Lower lobe of right lung (tissue), 2 donors: ENCODE results near the gene UBA6. TPM values are rescaled to one million over a fixed set of nuclear protein-coding genes. Genes with fewer than 3 reads are reported as not detected.

Experiments
- ATAC-seq, 2 donors: fragments of 200-7000 bp; cut with Tn5 transposase; one replicate each; pipeline ENCODE4 v1.9.1; 2020 to 2022; ENCODE audit warnings: mild to moderate bottlenecking in 2 of 2, moderate library complexity in 2 of 2
- DNase-seq: peaks from one replicate; pipeline ENCODE4 v3.0.0-alpha.2; 2020
- H3K27ac ChIP-seq: fragments of 200-600 bp; one replicate; pipeline ENCODE4 v1.8.0; 2022
- H3K27me3 ChIP-seq: fragments of 200-600 bp; one replicate; pipeline ENCODE4 v1.8.0; 2022; ENCODE audit warnings: low read depth
- H3K36me3 ChIP-seq: fragments of 200-600 bp; one replicate; pipeline ENCODE4 v1.8.0; 2022; ENCODE audit warnings: mild to moderate bottlenecking
- H3K4me1 ChIP-seq: fragments of 200-600 bp; one replicate; pipeline ENCODE4 v1.8.0; 2022
- H3K4me3 ChIP-seq: fragments of 200-600 bp; one replicate; pipeline ENCODE4 v1.8.0; 2022; ENCODE audit warnings: mild to moderate bottlenecking
- H3K9me3 ChIP-seq: fragments of 200-600 bp; one replicate; pipeline ENCODE4 v1.8.0; 2022
- intact Hi-C: fragments of 100-400 bp; cut with DNase I; formaldehyde crosslinking; loops from one replicate; pipeline ENCODE4 v1.11.0; 2022
- total RNA-seq: library from RNA; stranded (reverse); fragmentation: NEBNext Ultra II Directional; extraction: Animal tissue kit (Norgen Biotek cat#: 25700); gene quantifications from one replicate; pipeline ENCODE4 v1.2.1, GENCODE V29; 2021
- TF ChIP-seq, protein P1 (sequence below): fragments of 200-600 bp; IDR thresholded peaks from one replicate; pipeline ENCODE4 v1.8.0; 2022; ENCODE audit warnings: antibody characterized with exemption, mild to moderate bottlenecking
- donor health status: DM: no; HTN: yes; CAD: no; lungs with severe emphysema.

Gene UBA6
- total RNA-seq, 1 donor from 2014 or later = 54.4 TPM

DNA sequence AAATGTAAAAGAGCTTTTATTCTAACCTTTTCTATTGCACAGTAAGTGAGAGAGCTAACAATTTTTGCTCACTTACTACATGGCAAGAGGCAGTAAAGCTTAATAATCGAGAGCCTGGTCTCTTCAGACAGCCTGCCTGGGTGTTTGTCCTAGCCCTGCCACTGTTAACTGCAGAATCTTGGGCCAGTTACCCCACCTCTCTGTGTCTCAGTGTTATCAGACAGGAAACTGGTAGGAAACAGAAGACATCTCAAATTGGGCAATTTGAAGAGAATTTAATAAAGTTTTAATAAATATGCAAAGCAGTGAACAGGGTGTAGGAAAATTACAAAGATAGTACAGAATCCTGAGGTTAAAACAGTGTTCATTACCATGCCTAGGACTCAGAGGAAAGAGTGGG, 129.0 kb downstream of the UBA6 start:
- intact Hi-C loops = no loop called here
- no peak overlapping the region for H3K4me3 ChIP-seq
- no peak overlapping the region for H3K27ac ChIP-seq
- no peaks in the 10 kb centered on the region for H3K36me3 ChIP-seq
- TF ChIP-seq, protein P1, sequence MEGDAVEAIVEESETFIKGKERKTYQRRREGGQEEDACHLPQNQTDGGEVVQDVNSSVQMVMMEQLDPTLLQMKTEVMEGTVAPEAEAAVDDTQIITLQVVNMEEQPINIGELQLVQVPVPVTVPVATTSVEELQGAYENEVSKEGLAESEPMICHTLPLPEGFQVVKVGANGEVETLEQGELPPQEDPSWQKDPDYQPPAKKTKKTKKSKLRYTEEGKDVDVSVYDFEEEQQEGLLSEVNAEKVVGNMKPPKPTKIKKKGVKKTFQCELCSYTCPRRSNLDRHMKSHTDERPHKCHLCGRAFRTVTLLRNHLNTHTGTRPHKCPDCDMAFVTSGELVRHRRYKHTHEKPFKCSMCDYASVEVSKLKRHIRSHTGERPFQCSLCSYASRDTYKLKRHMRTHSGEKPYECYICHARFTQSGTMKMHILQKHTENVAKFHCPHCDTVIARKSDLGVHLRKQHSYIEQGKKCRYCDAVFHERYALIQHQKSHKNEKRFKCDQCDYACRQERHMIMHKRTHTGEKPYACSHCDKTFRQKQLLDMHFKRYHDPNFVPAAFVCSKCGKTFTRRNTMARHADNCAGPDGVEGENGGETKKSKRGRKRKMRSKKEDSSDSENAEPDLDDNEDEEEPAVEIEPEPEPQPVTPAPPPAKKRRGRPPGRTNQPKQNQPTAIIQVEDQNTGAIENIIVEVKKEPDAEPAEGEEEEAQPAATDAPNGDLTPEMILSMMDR = no peak
- H3K9me3 ChIP-seq = no peaks in the 10 kb centered on the region
- DNase-seq (no peak), ATAC-seq (no peak)
- no peaks in the 10 kb centered on the region for H3K4me1 ChIP-seq
- H3K27me3 ChIP-seq = no peaks in the 10 kb centered on the region

DNA sequence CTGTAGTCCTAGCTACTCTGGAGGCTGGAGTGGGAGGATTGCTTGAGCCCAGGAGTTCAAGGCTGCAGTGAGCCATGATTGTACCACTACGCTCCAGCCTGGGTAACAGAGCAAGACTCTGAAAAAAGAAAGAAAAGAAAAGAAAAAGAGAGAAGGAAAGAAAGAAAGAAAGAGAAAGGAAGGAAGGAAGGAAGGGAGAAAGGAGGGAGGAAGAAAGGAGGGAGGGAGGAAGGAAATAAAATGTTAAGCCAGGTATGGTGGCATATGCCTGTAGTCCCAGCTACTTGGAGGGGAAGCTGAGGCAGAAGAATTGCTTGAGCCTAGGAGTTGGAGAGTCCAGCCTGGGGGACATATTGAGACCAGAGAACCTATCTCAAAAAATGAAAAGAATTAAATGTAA, 130.4 kb downstream of the UBA6 start:
- TF ChIP-seq, protein P1 = no peak
- no peaks in the 10 kb centered on the region for H3K36me3 ChIP-seq
- H3K4me3 ChIP-seq = no peak overlapping the region
- H3K9me3 ChIP-seq = no peaks in the 10 kb centered on the region
- DNase-seq (no peak), ATAC-seq (no peak)
- intact Hi-C loops = no loop called here
- no peaks in the 10 kb centered on the region for H3K27me3 ChIP-seq
- H3K4me1 ChIP-seq = no peaks in the 10 kb centered on the region
- no peak overlapping the region for H3K27ac ChIP-seq

DNA sequence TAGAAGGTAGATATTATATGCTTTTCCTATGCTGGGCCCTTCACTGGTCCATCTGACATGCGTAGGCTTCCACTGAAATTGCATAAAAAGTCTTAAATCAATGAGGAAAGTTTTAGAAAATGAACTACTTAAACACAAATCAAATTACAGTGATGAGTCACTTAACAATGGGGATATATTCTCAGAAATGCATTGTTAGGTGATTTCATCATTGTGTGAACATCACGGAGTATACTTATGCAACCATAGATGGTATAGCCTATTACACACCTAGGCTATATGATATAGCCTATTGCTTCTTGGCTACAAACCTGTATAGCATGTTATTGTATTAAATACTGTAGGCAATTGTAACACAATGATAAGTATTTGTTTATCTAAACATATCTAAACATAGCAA, 132.1 kb downstream of the UBA6 start:
- Histone ChIP-seq H3K4me3 (no peak overlapping the region), H3K9me3 (no peaks in the 10 kb centered on the region), H3K4me1 (no peaks in the 10 kb centered on the region), H3K27me3 (no peaks in the 10 kb centered on the region), H3K36me3 (no peaks in the 10 kb centered on the region), H3K27ac (no peak overlapping the region)
- TF ChIP-seq, protein P1 = no peak
- no peak for DNase-seq
- ATAC-seq = no peak
- intact Hi-C loops = no loop called here

DNA sequence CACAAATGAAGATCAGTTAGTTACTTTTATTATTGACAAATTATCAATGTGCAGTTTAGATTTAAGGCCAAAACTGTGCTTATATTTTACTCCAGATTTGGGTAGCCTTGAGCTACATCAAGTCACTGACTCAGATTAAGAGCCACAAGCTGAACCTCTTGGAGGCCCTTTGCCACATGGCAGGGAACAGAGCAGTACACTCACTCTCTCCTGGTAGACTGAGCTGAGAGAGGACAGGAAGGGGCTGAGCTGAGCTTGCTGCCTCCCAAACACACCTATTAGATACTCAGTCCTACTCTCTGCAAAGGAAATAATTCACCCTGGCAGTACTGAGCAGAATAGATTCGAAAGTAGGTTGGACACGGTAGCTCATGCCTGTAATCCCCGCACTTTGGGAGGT, 134.6 kb downstream of the UBA6 start:
- H3K27me3 ChIP-seq = no peaks in the 10 kb centered on the region
- TF ChIP-seq, protein P1 = no peak
- no peak overlapping the region for H3K27ac ChIP-seq
- intact Hi-C loops = no loop called here
- DNase-seq (no peak), ATAC-seq (no peak)
- no peaks in the 10 kb centered on the region for H3K9me3 ChIP-seq
- no peaks in the 10 kb centered on the region for H3K4me1 ChIP-seq
- H3K4me3 ChIP-seq = no peak overlapping the region
- H3K36me3 ChIP-seq = no peaks in the 10 kb centered on the region

DNA sequence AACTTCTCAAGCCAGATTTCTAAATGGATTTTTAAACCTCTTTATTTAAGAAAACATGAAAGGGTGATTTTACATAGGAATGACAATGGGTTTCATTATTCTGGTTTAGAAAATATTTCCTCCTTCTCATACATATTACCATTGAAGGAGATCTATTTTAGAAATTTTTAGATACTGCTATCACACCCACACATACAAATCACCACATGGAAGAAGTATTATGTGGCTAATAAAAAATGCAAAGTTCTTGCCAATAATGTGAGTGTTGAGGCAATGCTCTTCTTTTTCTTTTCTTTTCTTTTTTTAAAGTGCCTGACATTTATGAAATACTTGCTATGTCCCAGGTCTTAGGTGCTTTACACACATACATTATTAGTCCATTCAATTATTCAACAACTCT, 135.7 kb downstream of the UBA6 start:
- intact Hi-C loops = no loop called here
- Histone ChIP-seq H3K27ac (no peak overlapping the region), H3K9me3 (no peaks in the 10 kb centered on the region), H3K4me3 (no peak overlapping the region), H3K36me3 (no peaks in the 10 kb centered on the region), H3K4me1 (no peaks in the 10 kb centered on the region), H3K27me3 (no peaks in the 10 kb centered on the region)
- TF ChIP-seq, protein P1 = no peak
- DNase-seq (no peak), ATAC-seq (no peak)

Other genes with a start within 250 kb of the UBA6 start
- gene CENPC, start 155.7 kb downstream of the UBA6 start, total RNA-seq = 27.4 TPM
- gene STAP1, start 142.4 kb downstream of the UBA6 start, total RNA-seq = 3.4 TPM
- not detected for gene GNRHR, start 53.2 kb upstream of the UBA6 start, total RNA-seq
- gene TMPRSS11D, start 182.8 kb upstream of the UBA6 start, total RNA-seq = not detected